WTC11 (cell line): ENCODE results near the gene SLIT3. TPM values are rescaled to one million over a fixed set of nuclear protein-coding genes. Genes with fewer than 3 reads are reported as not detected.

Experiments used
- ATAC-seq: fragments of 200-7000 bp; cut with Tn5 transposase; 2 replicates; pipeline ENCODE4 v1.10.0; 2021; ENCODE audit warnings: mild to moderate bottlenecking, moderate library complexity
- CTCF ChIA-PET: fragments of 300-600 bp; sonication (Branson Sonifier 250); formaldehyde crosslinking; loops from one replicate; lab custom pipeline; 2021; ENCODE audit warnings: antibody characterized with exemption; lab: Charles Lee
- POLR2A ChIA-PET: fragments of 350-600 bp; sonication (Branson Sonifier 250); formaldehyde crosslinking; loops from one replicate; lab custom pipeline; 2021; ENCODE audit warnings: antibody characterized with exemption; lab: Charles Lee
- DNase-seq: peaks from one replicate; pipeline ENCODE4 v3.0.0; 2021; ENCODE audit warnings: low spot score
- H3K27ac Mint-ChIP-seq: 2 replicates; pipeline ENCODE4 v1.8.0; 2021; ENCODE audit warnings: mixed read lengths
- H3K27me3 Mint-ChIP-seq: 2 replicates; pipeline ENCODE4 v1.8.0; 2021; ENCODE audit warnings: low read depth, mild to moderate bottlenecking, moderate library complexity, mixed read lengths
- H3K36me3 Mint-ChIP-seq: 2 replicates; pipeline ENCODE4 v1.8.0; 2021; ENCODE audit warnings: mixed read lengths
- H3K4me1 Mint-ChIP-seq: 2 replicates; pipeline ENCODE4 v1.8.0; 2022; ENCODE audit warnings: mixed read lengths
- H3K4me3 Mint-ChIP-seq: 2 replicates; pipeline ENCODE4 v1.8.0; 2021; ENCODE audit warnings: mild to moderate bottlenecking, moderate library complexity, mixed read lengths
- H3K9me3 Mint-ChIP-seq: 2 replicates; pipeline ENCODE4 v1.8.0; 2021; ENCODE audit warnings: mixed read lengths
- AFF4 ChIP-seq: sonication (generic); formaldehyde crosslinking; IDR thresholded peaks from 2 replicates; pipeline ENCODE4 v1.8.1; 2023; ENCODE audit warnings: mild to moderate bottlenecking, missing genetic modification reagents, borderline replicate concordance
- E2F5 ChIP-seq: sonication (generic); formaldehyde crosslinking; IDR thresholded peaks from 2 replicates; pipeline ENCODE4 v1.8.1; 2022; ENCODE audit warnings: mild to moderate bottlenecking, moderate library complexity, missing genetic modification reagents
- KAT7 ChIP-seq: sonication (generic); formaldehyde crosslinking; IDR thresholded peaks from 2 replicates; pipeline ENCODE4 v1.8.1; 2023; ENCODE audit warnings: missing genetic modification reagents, mild to moderate bottlenecking, borderline replicate concordance
- NFYB ChIP-seq: sonication (generic); formaldehyde crosslinking; conservative IDR thresholded peaks from 2 replicates; pipeline ENCODE4 v1.8.0; 2022; ENCODE audit warnings: low read depth, missing genetic modification reagents
- SMAD3 ChIP-seq: sonication (generic); formaldehyde crosslinking; IDR thresholded peaks from 2 replicates; pipeline ENCODE4 v1.8.0; 2022; ENCODE audit warnings: missing genetic modification reagents, mild to moderate bottlenecking, borderline replicate concordance
- SOX15 ChIP-seq: fragments of 250-450 bp; sonication (Bioruptor Pico); IDR thresholded peaks from 2 replicates; pipeline ENCODE4 v1.9.0; 2021; ENCODE audit warnings: mild to moderate bottlenecking
- SP1 ChIP-seq: sonication (generic); formaldehyde crosslinking; conservative IDR thresholded peaks from 2 replicates; pipeline ENCODE4 v1.8.1; 2022; ENCODE audit warnings: missing genetic modification reagents
- TCF7 ChIP-seq: sonication (generic); formaldehyde crosslinking; IDR thresholded peaks from 2 replicates; pipeline ENCODE4 v1.8.0; 2022; ENCODE audit warnings: mild to moderate bottlenecking, low read depth, missing genetic modification reagents, moderate library complexity
- TEAD4 ChIP-seq: sonication (generic); formaldehyde crosslinking; IDR thresholded peaks from 2 replicates; pipeline ENCODE4 v1.8.0; 2022; ENCODE audit warnings: mild to moderate bottlenecking, missing genetic modification reagents
- TP53 ChIP-seq: sonication (generic); formaldehyde crosslinking; IDR thresholded peaks from 2 replicates; pipeline ENCODE4 v1.8.1; 2023; ENCODE audit warnings: mild to moderate bottlenecking, missing genetic modification reagents
- ZBTB43 ChIP-seq: sonication (generic); formaldehyde crosslinking; IDR thresholded peaks from 2 replicates; pipeline ENCODE4 v1.8.1; 2023; ENCODE audit warnings: mild to moderate bottlenecking, missing genetic modification reagents
- ZNF121 ChIP-seq: sonication (generic); formaldehyde crosslinking; IDR thresholded peaks from 2 replicates; pipeline ENCODE4 v1.8.0; 2023; ENCODE audit warnings: missing genetic modification reagents
- ZNF138 ChIP-seq: sonication (generic); formaldehyde crosslinking; conservative IDR thresholded peaks from 2 replicates; pipeline ENCODE4 v1.8.1; 2022; ENCODE audit warnings: mild to moderate bottlenecking, moderate library complexity, missing genetic modification reagents
- ZNF317 ChIP-seq: sonication (generic); formaldehyde crosslinking; IDR thresholded peaks from 2 replicates; pipeline ENCODE4 v1.8.1; 2023; ENCODE audit warnings: low read depth, mild to moderate bottlenecking, moderate library complexity, missing genetic modification reagents, borderline replicate concordance
- ZSCAN18 ChIP-seq: fragments of 250-450 bp; sonication (Bioruptor Pico); IDR thresholded peaks from 2 replicates; pipeline ENCODE4 v2.1.2; 2022; ENCODE audit warnings: mild to moderate bottlenecking, moderate library complexity
- total RNA-seq: library from RNA; stranded (reverse); gene quantifications from 3 replicates; pipeline ENCODE4 v1.2.3, GENCODE V29; 2021
- TF ChIP-seq, protein P1 (sequence below): sonication (generic); formaldehyde crosslinking; IDR thresholded peaks from 2 replicates; pipeline ENCODE4 v1.8.0; 2022; ENCODE audit warnings: mild to moderate bottlenecking, missing genetic modification reagents
- TF ChIP-seq, protein P2 (sequence below): fragments of 250-450 bp; sonication (Bioruptor Pico); IDR thresholded peaks from 2 replicates; pipeline ENCODE4 v1.9.0; 2021; ENCODE audit warnings: mild to moderate bottlenecking

Gene SLIT3
- total RNA-seq, 1 experiment from 2014 or later = 1.9 TPM

DNA sequence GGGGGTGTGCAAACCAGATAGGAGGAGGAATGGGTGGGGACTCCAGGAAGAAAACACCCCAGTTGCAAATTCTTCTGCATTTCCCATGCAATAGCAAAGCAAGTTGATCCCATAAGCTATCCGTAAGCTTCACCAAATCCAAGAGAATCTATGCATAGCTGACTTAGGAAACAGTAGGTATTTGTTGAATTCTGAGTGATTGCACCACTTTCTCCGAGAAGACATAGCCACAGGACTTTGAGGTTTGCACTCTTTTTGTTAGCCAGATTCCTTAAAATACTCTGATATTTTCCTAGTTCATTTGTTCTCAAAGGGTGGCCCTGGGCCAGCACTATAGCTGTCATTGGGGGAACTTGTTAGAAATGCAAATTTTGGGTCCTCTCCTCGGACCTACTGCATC, 271.9 kb downstream of the SLIT3 start:
- Mint-ChIP-seq H3K27me3 (no peaks in the 10 kb centered on the region), H3K9me3 (peaks cover 4% of the 10 kb centered on the region), H3K27ac (no peak overlapping the region), H3K4me1 (peaks cover 25% of the 10 kb centered on the region), H3K4me3 (no peak overlapping the region), H3K36me3 (no peaks in the 10 kb centered on the region)
- no peak for TF ChIP-seq TP53 (CRISPR knock-in tag)
- no peak for TF ChIP-seq TCF7
- TF ChIP-seq KAT7 (CRISPR knock-in tag) = no peak
- TF ChIP-seq SP1 (CRISPR knock-in tag) = no peak
- no peak for TF ChIP-seq ZNF138
- no peak for TF ChIP-seq ZNF121
- no peak for TF ChIP-seq TEAD4
- no peak for TF ChIP-seq ZNF317 (CRISPR knock-in tag)
- TF ChIP-seq, protein P1, sequence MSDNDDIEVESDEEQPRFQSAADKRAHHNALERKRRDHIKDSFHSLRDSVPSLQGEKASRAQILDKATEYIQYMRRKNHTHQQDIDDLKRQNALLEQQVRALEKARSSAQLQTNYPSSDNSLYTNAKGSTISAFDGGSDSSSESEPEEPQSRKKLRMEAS = no peak
- no peak for TF ChIP-seq NFYB (CRISPR knock-in tag)
- TF ChIP-seq AFF4 (CRISPR knock-in tag) = no peak
- TF ChIP-seq SMAD3 (CRISPR knock-in tag) = no peak
- TF ChIP-seq SOX15 (CRISPR knock-in tag) = no peak
- no peak for TF ChIP-seq ZSCAN18 (CRISPR knock-in tag)
- TF ChIP-seq, protein P2, sequence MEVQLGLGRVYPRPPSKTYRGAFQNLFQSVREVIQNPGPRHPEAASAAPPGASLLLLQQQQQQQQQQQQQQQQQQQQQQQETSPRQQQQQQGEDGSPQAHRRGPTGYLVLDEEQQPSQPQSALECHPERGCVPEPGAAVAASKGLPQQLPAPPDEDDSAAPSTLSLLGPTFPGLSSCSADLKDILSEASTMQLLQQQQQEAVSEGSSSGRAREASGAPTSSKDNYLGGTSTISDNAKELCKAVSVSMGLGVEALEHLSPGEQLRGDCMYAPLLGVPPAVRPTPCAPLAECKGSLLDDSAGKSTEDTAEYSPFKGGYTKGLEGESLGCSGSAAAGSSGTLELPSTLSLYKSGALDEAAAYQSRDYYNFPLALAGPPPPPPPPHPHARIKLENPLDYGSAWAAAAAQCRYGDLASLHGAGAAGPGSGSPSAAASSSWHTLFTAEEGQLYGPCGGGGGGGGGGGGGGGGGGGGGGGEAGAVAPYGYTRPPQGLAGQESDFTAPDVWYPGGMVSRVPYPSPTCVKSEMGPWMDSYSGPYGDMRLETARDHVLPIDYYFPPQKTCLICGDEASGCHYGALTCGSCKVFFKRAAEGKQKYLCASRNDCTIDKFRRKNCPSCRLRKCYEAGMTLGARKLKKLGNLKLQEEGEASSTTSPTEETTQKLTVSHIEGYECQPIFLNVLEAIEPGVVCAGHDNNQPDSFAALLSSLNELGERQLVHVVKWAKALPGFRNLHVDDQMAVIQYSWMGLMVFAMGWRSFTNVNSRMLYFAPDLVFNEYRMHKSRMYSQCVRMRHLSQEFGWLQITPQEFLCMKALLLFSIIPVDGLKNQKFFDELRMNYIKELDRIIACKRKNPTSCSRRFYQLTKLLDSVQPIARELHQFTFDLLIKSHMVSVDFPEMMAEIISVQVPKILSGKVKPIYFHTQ (CRISPR knock-in tag) = no peak
- TF ChIP-seq E2F5 (CRISPR knock-in tag) = no peak
- no peak for TF ChIP-seq ZBTB43 (CRISPR knock-in tag)
- ATAC-seq (no peak), DNase-seq (no peak)
- ChIA-PET CTCF (no interaction called here), POLR2A (no interaction called here)
